Measurements from ENCODE around the gene MRPS10.

DNA sequence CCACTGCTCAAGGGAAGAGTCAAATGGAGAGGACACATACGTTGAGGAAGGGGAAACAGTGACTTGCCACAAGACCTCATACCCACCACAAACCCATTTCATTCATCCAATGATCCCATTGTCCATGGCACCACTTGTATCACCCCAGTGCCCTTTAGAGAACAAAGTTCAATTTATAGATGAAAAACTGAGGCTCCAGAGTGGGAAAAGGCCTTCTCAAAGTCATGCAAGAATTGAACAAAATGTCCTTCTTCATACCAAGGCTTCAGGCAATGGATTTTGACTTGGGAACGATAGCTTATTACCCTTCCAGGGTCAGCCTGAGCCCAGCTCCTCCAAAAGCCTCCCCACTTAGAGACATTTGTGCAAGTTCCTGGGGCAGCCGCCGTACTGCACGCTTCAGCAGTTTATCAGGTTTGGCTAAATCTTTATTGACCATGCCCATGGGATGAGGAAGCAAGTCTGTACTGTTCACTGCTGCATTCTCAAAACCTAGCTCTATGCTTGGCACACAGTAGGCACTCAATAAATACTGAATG, 47.3 kb upstream of the MRPS10 start:
- TF ChIP-seq, protein P1, sequence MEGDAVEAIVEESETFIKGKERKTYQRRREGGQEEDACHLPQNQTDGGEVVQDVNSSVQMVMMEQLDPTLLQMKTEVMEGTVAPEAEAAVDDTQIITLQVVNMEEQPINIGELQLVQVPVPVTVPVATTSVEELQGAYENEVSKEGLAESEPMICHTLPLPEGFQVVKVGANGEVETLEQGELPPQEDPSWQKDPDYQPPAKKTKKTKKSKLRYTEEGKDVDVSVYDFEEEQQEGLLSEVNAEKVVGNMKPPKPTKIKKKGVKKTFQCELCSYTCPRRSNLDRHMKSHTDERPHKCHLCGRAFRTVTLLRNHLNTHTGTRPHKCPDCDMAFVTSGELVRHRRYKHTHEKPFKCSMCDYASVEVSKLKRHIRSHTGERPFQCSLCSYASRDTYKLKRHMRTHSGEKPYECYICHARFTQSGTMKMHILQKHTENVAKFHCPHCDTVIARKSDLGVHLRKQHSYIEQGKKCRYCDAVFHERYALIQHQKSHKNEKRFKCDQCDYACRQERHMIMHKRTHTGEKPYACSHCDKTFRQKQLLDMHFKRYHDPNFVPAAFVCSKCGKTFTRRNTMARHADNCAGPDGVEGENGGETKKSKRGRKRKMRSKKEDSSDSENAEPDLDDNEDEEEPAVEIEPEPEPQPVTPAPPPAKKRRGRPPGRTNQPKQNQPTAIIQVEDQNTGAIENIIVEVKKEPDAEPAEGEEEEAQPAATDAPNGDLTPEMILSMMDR (IDR thresholded peaks at IDR 0.05), result no peak
- TF ChIP-seq, protein P2, sequence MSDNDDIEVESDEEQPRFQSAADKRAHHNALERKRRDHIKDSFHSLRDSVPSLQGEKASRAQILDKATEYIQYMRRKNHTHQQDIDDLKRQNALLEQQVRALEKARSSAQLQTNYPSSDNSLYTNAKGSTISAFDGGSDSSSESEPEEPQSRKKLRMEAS (IDR thresholded peaks at IDR 0.05; ENCODE audit: low read depth), result no peak
- TF ChIP-seq SIN3A (IDR thresholded peaks at IDR 0.05; ENCODE audit: borderline replicate concordance, low read depth, low read length) (no peak), GABPA (IDR thresholded peaks at IDR 0.05; ENCODE audit: low read depth) (no peak), GATA2 (CRISPR knock-in tag; IDR thresholded peaks at IDR 0.05) (no peak), TAF1 (IDR thresholded peaks at IDR 0.05; ENCODE audit: borderline replicate concordance, low read depth, low read length) (no peak), MXI1 (IDR thresholded peaks at IDR 0.05; ENCODE audit: low read depth, low read length) (no peak), CHD2 (IDR thresholded peaks at IDR 0.05; ENCODE audit: low read length, partially characterized antibody) (no peak), NFIC (IDR thresholded peaks at IDR 0.05; ENCODE audit: borderline replicate concordance) (no peak), RXRA (IDR thresholded peaks at IDR 0.05; ENCODE audit: borderline replicate concordance, low read depth) (no peak), YY1 (IDR thresholded peaks at IDR 0.05; ENCODE audit: low read depth) (no peak)
- TF ChIP-seq, protein P3, sequence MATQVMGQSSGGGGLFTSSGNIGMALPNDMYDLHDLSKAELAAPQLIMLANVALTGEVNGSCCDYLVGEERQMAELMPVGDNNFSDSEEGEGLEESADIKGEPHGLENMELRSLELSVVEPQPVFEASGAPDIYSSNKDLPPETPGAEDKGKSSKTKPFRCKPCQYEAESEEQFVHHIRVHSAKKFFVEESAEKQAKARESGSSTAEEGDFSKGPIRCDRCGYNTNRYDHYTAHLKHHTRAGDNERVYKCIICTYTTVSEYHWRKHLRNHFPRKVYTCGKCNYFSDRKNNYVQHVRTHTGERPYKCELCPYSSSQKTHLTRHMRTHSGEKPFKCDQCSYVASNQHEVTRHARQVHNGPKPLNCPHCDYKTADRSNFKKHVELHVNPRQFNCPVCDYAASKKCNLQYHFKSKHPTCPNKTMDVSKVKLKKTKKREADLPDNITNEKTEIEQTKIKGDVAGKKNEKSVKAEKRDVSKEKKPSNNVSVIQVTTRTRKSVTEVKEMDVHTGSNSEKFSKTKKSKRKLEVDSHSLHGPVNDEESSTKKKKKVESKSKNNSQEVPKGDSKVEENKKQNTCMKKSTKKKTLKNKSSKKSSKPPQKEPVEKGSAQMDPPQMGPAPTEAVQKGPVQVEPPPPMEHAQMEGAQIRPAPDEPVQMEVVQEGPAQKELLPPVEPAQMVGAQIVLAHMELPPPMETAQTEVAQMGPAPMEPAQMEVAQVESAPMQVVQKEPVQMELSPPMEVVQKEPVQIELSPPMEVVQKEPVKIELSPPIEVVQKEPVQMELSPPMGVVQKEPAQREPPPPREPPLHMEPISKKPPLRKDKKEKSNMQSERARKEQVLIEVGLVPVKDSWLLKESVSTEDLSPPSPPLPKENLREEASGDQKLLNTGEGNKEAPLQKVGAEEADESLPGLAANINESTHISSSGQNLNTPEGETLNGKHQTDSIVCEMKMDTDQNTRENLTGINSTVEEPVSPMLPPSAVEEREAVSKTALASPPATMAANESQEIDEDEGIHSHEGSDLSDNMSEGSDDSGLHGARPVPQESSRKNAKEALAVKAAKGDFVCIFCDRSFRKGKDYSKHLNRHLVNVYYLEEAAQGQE (IDR thresholded peaks at IDR 0.05; ENCODE audit: low read depth, low read length), result no peak
- TF ChIP-seq, protein P4, sequence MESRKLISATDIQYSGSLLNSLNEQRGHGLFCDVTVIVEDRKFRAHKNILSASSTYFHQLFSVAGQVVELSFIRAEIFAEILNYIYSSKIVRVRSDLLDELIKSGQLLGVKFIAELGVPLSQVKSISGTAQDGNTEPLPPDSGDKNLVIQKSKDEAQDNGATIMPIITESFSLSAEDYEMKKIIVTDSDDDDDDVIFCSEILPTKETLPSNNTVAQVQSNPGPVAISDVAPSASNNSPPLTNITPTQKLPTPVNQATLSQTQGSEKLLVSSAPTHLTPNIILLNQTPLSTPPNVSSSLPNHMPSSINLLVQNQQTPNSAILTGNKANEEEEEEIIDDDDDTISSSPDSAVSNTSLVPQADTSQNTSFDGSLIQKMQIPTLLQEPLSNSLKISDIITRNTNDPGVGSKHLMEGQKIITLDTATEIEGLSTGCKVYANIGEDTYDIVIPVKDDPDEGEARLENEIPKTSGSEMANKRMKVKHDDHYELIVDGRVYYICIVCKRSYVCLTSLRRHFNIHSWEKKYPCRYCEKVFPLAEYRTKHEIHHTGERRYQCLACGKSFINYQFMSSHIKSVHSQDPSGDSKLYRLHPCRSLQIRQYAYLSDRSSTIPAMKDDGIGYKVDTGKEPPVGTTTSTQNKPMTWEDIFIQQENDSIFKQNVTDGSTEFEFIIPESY (IDR thresholded peaks at IDR 0.05; ENCODE audit: borderline replicate concordance, low read depth), result no peak

Data from SK-N-SH (cell line).